SKM-1 (cell line): ENCODE data around the gene USP54.
"Not testable (repeated sequence)": the region's sequence is repeated elsewhere in the genome, so short reads cannot be mapped to it uniquely, and the experiment has no call there.

Source experiments
- DNase-seq: peaks from one replicate; lab custom pipeline; 2025; ENCODE audit not compliant: unreplicated experiment; lab: John Stamatoyannopoulos, UW

USP54 gene

GRCh38 chr10:73588656-73589055, 2.5 kb downstream of the USP54 start:
- DNase-seq = no peak

GRCh38 chr10:73586583-73586984, 4.6 kb downstream of the USP54 start:
- DNase-seq = no peak

- DNase-seq = no peak
Observed at GRCh38 chr10:73585327-73585726, 5.8 kb downstream of the USP54 start.

GRCh38 chr10:73584737-73585136, 6.4 kb downstream of the USP54 start:
- no peak for DNase-seq

- no peak for DNase-seq
Observed at GRCh38 chr10:73581918-73582317, 9.2 kb downstream of the USP54 start.

GRCh38 chr10:73578927-73579326, 12.2 kb downstream of the USP54 start:
- not testable (repeated sequence) for DNase-seq

- DNase-seq = no peak
Observed at GRCh38 chr10:73577788-73578187, 13.4 kb downstream of the USP54 start.

- DNase-seq = no peak
Observed at GRCh38 chr10:73576890-73577591, 14.1 kb downstream of the USP54 start.

- DNase-seq = no peak
Observed at GRCh38 chr10:73576178-73576889, 14.8 kb downstream of the USP54 start.

GRCh38 chr10:73567025-73567424, 24.1 kb downstream of the USP54 start:
- not testable (repeated sequence) for DNase-seq

- no peak for DNase-seq
Observed at GRCh38 chr10:73561192-73561591, 29.9 kb downstream of the USP54 start.

GRCh38 chr10:73559590-73559989, 31.6 kb downstream of the USP54 start:
- no peak for DNase-seq

GRCh38 chr10:73556855-73557254, 34.3 kb downstream of the USP54 start:
- DNase-seq = no peak

GRCh38 chr10:73554721-73555120, 36.4 kb downstream of the USP54 start:
- no peak for DNase-seq

GRCh38 chr10:73553761-73554160, 37.4 kb downstream of the USP54 start:
- DNase-seq = no peak

GRCh38 chr10:73552819-73553715, 38.1 kb downstream of the USP54 start:
- no peak for DNase-seq

GRCh38 chr10:73551515-73551914, 39.6 kb downstream of the USP54 start:
- DNase-seq = no peak

- DNase-seq = no peak
Observed at GRCh38 chr10:73545357-73545756, 45.8 kb downstream of the USP54 start.

- no peak for DNase-seq
Observed at GRCh38 chr10:73537709-73538108, 53.4 kb downstream of the USP54 start.

GRCh38 chr10:73537288-73537687, 53.9 kb downstream of the USP54 start:
- no peak for DNase-seq

GRCh38 chr10:73534857-73535256, 56.3 kb downstream of the USP54 start:
- no peak for DNase-seq
